Measurements from ENCODE around the gene ZNF577. TPM values are rescaled to one million over a fixed set of nuclear protein-coding genes. Genes with fewer than 3 reads are reported as not detected.
"Not testable (repeated sequence)": the region's sequence is repeated elsewhere in the genome, so short reads cannot be mapped to it uniquely, and the experiment has no call there.

ZNF577 gene
- 3.1 and 3.6 TPM in 2 replicates for total RNA-seq

- peak; percentile 68 for DNase-seq (ENCODE audit: low read depth, low spot score)
Observed at GRCh38 chr19:51887522-51888498, at the start of gene ZNF577. ZNF577 (minus strand) TSS chr19:51887951; CDS start chr19:51880382, 7,569 bp downstream.

GRCh38 chr19:51931921-51932320 lies 44.2 kb upstream of the ZNF577 start:
- no peak for DNase-seq (ENCODE audit: low read depth, low spot score)

DNA sequence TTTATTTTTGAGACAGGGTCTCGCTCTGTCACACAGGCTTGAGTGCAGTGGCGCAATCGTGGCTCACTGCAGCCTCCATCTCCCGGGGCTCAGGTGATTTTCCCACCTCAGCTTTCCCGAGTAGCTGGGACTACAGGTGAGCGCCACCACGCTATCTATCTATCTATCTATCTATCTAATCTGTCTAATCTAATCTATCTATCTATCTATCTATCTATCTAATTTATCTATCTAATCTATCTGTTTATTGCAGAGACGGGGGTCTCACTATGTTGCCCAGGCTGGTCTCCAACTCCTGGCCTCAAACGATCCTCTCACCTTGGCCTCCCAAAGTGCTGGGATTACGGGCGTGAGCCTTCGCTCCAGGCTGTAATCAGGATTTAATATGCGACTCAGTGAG lies 40.1 kb upstream of the ZNF577 start:
- DNase-seq (ENCODE audit: low read depth, low spot score) = no peak

- peak; percentile 88 for DNase-seq (ENCODE audit: low read depth, low spot score)
Observed at GRCh38 chr19:51926784-51927741, 39.3 kb upstream of the ZNF577 start, which contains the start of gene ZNF613. ZNF613 (plus strand) TSS chr19:51927472; CDS start chr19:51936221, 8,749 bp downstream.

- DNase-seq (ENCODE audit: low read depth, low spot score) = no peak
Observed at GRCh38 chr19:51926426-51926783, 38.7 kb upstream of the ZNF577 start.

DNA sequence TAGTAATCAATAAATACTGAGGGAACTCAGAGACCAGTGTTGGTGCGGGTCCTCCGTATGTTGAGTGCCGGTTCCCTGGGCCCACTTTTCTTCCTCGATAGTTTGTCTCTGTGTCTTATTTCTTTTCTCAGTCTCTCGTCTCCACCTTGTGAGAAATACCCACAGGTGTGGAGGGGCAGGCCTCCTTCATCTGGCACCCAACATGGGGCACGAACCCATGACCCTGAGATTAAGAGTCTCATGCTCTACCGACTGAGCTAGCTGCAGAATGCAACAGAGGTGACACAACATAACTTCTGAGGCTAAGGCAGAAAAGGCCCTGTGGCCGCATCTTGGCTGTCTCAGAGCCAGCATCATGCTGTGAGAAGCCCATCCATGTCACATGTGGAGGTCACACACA lies 34.2 kb upstream of the ZNF577 start:
- no peak for DNase-seq (ENCODE audit: low read depth, low spot score)

DNA sequence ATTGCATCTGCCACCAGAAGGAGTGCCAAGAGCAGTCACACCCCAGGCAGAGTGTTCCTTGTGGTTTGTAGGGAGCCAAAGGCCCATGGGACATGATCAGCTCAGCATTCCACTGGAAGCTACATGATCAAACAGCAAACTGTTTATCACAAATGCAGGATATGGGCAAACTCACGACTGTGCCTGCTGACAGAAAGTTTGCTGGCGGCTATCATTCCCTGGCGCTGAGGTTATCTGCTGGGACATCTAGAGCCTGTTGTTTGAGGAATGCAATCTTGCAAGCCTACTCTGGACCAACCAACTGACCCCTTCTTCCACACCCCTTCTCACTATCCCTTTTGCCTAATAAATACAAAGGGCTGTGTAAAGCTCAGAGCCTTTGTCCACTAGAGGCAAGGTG lies 31.9 kb upstream of the ZNF577 start:
- DNase-seq (ENCODE audit: low read depth, low spot score) = no peak

DNA sequence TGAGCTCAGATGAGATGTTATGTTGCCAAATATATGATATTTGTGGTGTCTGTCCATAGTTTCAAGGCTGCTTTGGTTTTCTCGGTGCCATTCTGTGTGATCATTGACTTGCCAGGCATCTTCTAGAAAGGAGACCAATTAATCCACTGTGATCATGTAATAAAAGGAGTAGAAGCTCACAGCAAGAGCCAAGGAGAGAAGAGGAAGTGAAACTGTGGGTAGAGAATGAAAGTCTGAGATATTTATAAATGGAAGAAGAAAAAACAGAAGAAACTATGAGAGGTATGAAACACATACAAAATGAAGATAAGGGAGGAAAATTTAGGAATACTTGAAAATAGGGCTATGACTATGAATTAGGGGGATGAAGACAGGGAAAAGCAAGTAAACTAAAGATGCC lies 28.4 kb upstream of the ZNF577 start:
- DNase-seq (ENCODE audit: low read depth, low spot score) = no peak

GRCh38 chr19:51915324-51915867 lies 27.6 kb upstream of the ZNF577 start:
- DNase-seq (ENCODE audit: low read depth, low spot score) = no peak

- not testable (repeated sequence) for DNase-seq (ENCODE audit: low read depth, low spot score)
Observed at GRCh38 chr19:51907981-51908380, 20.2 kb upstream of the ZNF577 start.

GRCh38 chr19:51906108-51906507 lies 18.4 kb upstream of the ZNF577 start:
- DNase-seq (ENCODE audit: low read depth, low spot score) = not testable (repeated sequence)

GRCh38 chr19:51905639-51906038 lies 17.9 kb upstream of the ZNF577 start:
- not testable (repeated sequence) for DNase-seq (ENCODE audit: low read depth, low spot score)

- no peak for DNase-seq (ENCODE audit: low read depth, low spot score)
Observed at GRCh38 chr19:51905206-51905605, 17.5 kb upstream of the ZNF577 start.

- peak; percentile 52 for DNase-seq (ENCODE audit: low read depth, low spot score)
Observed at GRCh38 chr19:51904331-51905165, 16.8 kb upstream of the ZNF577 start, which contains the start of gene ZNF649. ZNF649 (minus strand) TSS chr19:51905017; CDS start chr19:51900107, 4,910 bp downstream.

DNA sequence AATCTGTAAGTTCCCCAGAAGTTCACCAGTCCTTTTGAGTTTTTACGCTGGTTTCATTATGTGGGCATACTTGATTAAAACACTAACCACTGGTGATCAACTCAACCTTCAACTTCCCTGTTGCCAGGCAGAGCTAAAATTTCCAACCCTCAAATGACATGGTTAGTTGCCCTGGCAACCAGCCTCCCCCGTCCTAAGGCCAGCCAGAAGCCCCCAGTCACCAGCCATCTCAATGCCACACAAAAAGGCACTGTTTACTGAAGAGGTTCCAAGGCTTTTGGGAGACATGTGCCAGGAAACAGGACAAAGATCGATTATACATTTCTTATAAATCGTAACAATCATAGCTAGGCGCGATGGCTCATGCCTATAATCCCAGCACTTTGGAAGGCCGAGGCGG lies 15.4 kb upstream of the ZNF577 start:
- no peak for DNase-seq (ENCODE audit: low read depth, low spot score)

- no peak for DNase-seq (ENCODE audit: low read depth, low spot score)
Observed at GRCh38 chr19:51901860-51902259, 14.1 kb upstream of the ZNF577 start.

GRCh38 chr19:51891193-51891747 lies 3.5 kb upstream of the ZNF577 start:
- DNase-seq (ENCODE audit: low read depth, low spot score) = no peak

DNA sequence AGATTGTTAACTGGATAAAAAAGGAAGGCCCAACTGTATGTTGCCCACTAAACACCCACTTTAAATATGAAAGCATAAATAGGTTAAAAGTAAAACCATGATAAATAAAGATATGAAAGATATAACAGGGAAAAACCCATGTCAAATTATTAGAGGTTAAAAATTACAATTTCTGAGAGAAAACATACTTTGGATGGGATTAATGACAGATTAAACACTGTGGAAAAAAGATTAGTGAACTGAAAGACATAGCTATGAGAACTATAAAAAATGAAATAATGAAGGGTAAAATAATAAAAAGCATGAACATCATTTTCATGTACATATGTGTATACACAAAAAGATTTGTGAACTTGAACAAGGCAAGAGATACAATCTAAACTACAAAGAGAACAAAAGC lies 2.2 kb upstream of the ZNF577 start:
- no peak for DNase-seq (ENCODE audit: low read depth, low spot score)

- DNase-seq (ENCODE audit: low read depth, low spot score) = no peak
Observed at GRCh38 chr19:51884713-51885112, 3.0 kb downstream of the ZNF577 start.

DNA sequence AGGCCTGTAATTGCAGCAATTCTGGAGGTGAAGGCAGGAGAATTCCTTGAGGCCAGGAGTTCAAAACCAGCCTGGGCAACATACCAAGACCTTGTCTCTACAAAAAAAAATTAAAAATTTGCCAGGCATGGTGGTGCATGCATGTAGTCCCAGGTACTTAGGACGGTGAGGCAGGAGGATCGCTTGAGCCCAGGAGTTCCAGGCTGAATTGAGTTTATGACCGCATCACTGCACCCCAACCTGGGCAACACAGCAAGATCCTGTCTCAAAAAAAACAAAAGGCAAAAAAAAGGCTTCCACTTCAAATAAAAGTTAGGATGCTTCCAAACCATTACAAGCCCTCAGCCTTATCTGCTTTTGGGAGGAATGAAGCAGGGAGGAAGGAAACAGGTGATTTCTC lies 5.2 kb downstream of the ZNF577 start:
- DNase-seq (ENCODE audit: low read depth, low spot score) = no peak

All from pulmonary artery endothelial cell (primary cell).